Peyer's patch (tissue), 4 donors: ENCODE measurements around the gene CKB.

Experiments used
- POLR2A ChIP-seq, 2 donors: fragments of 450-650 bp; IDR thresholded peaks; one replicate each; pipeline ENCODE4 v1.5.1; 2017; ENCODE audit warnings: antibody characterized with exemption in 2 of 2, mild to moderate bottlenecking in 2 of 2, moderate library complexity in 2 of 2
- TF ChIP-seq, protein P1 (sequence below), 6 experiments: fragments of 450-650 bp in 4 of 6; fragments of 200-600 bp in 2 of 6; sonication (generic) in 1 of 6; IDR thresholded peaks; one replicate each; pipeline ENCODE4 v1.5.1; 2017 to 2019; ENCODE audit warnings: antibody characterized with exemption in 6 of 6, mild to moderate bottlenecking in 3 of 6, moderate library complexity in 1 of 6

DNA sequence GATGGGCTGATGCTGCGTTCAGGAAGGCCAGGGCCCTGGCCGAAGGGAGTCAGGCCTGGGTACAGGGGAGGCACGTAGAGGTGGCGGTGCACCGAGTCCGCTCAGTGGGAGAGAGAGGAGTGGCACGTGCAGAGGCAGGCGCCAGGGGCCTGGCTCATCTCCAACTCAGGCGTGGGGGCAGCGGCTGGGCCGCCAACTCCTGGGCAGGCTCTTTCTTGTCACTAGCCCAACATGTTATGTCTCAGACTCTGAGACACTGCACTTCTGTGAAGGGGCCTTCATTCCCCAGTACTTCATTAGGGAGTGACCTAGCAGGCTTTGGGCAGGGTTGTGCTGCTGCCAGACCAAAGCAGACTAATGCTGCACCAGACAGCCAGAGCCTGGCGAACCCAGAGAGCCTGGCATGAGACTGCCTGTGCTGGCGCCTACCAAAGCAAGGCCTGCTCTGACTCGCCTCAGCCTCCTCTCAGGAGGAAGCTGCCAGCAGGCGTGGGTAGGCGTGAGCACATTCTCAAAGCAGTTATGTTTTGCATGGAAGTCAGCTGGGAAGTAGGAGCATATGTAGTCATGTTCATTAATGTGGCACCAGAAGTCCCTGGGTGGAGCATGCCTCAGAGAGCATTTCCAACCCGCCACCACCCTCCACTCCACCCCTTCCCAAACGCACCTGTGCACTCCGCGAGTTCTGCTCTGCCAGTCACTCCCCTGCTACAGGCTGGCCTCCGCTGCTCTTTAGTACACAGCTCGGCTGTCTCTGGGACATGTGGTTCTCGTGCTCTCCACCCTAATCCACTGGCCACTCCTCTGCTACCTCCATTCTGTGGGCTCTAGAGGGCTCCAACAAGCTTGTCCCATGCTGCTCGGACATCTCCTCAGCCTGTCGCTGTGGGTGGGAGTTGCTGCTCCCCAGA, 9.7 kb downstream of the CKB start:
- TF ChIP-seq, protein P1, sequence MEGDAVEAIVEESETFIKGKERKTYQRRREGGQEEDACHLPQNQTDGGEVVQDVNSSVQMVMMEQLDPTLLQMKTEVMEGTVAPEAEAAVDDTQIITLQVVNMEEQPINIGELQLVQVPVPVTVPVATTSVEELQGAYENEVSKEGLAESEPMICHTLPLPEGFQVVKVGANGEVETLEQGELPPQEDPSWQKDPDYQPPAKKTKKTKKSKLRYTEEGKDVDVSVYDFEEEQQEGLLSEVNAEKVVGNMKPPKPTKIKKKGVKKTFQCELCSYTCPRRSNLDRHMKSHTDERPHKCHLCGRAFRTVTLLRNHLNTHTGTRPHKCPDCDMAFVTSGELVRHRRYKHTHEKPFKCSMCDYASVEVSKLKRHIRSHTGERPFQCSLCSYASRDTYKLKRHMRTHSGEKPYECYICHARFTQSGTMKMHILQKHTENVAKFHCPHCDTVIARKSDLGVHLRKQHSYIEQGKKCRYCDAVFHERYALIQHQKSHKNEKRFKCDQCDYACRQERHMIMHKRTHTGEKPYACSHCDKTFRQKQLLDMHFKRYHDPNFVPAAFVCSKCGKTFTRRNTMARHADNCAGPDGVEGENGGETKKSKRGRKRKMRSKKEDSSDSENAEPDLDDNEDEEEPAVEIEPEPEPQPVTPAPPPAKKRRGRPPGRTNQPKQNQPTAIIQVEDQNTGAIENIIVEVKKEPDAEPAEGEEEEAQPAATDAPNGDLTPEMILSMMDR (IDR thresholded peaks at IDR 0.05): no peak
- TF ChIP-seq POLR2A (IDR thresholded peaks at IDR 0.05): no peak
